Astrocyte of the cerebellum (primary cell): ENCODE measurements around the gene TEX48.

Source experiments
- DNase-seq: peaks from one replicate; pipeline ENCODE4 v3.0.0-alpha.2; 2011; ENCODE audit warnings: low read depth
- H3K4me3 ChIP-seq: 2 replicates; pipeline ENCODE4 v1.5.1; 2011; ENCODE audit warnings: mild to moderate bottlenecking, low read depth, low read length, moderate library complexity
- in situ Hi-C: cut with HindIII; loops from 2 replicates; pipeline ENCODE4 v1.10.0; 2017; ENCODE audit warnings: low sequenced_read_pairs
- TF ChIP-seq, protein P1 (sequence below): IDR thresholded peaks from 2 replicates; pipeline ENCODE4 v1.5.1; 2012; ENCODE audit warnings: low read length, low read depth, moderate library complexity, mild to moderate bottlenecking; ENCODE audit errors: missing control alignments

TEX48 gene

DNA sequence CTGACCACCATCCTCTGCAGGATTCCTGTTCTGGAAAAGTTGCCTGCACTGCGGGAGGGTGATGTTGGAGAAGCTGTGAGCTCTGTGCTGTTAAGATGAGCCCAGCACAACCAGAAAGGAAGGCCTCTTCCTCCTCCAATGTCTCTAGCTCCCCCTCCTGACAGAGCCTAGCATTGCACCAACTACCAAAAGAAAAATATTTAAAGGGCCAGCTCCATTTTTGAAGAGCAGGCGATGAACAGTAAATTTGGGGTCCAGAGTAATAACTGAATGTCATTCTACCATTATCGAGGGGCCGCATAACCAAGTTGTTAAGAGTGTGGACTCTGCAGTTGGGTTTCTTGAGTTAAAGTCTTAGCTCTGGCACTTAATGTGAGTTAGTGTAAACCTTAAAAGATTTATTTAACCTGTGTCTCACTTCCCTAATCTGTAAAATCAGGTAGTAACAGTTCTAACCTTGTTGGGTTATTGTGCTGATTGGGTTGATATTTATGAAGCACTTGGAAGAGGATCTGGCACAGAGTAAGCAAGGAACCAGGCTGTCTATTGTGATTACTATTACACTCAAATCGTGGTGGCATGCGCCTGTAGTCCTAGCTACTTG is 28.3 kb downstream of the TEX48 start:
- DNase-seq: peak; percentile 60
- no peak overlapping the region for H3K4me3 ChIP-seq
- in situ Hi-C loops: loop anchor here (25.0 kb wide), 1 partner anchor 359 kb away; no protein-coding TSS in a partner anchor
- TF ChIP-seq, protein P1, sequence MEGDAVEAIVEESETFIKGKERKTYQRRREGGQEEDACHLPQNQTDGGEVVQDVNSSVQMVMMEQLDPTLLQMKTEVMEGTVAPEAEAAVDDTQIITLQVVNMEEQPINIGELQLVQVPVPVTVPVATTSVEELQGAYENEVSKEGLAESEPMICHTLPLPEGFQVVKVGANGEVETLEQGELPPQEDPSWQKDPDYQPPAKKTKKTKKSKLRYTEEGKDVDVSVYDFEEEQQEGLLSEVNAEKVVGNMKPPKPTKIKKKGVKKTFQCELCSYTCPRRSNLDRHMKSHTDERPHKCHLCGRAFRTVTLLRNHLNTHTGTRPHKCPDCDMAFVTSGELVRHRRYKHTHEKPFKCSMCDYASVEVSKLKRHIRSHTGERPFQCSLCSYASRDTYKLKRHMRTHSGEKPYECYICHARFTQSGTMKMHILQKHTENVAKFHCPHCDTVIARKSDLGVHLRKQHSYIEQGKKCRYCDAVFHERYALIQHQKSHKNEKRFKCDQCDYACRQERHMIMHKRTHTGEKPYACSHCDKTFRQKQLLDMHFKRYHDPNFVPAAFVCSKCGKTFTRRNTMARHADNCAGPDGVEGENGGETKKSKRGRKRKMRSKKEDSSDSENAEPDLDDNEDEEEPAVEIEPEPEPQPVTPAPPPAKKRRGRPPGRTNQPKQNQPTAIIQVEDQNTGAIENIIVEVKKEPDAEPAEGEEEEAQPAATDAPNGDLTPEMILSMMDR: peak; percentile 98

GRCh38 chr9:114652776-114653555 is 29.0 kb downstream of the TEX48 start:
- TF ChIP-seq, protein P1: no peak
- no peak for DNase-seq
- in situ Hi-C loops: loop anchor here (25.0 kb wide), 1 partner anchor 359 kb away; no protein-coding TSS in a partner anchor
- no peak overlapping the region for H3K4me3 ChIP-seq

GRCh38 chr9:114643896-114644295 is 38.1 kb downstream of the TEX48 start:
- TF ChIP-seq, protein P1: no peak
- peak; percentile 32 for DNase-seq
- no peak overlapping the region for H3K4me3 ChIP-seq
- in situ Hi-C loops: no loop called here

- in situ Hi-C loops: no loop called here
- H3K4me3 ChIP-seq: no peak overlapping the region
- no peak for DNase-seq
- TF ChIP-seq, protein P1: no peak
Measured at GRCh38 chr9:114643001-114643400, 39.0 kb downstream of the TEX48 start.

DNA sequence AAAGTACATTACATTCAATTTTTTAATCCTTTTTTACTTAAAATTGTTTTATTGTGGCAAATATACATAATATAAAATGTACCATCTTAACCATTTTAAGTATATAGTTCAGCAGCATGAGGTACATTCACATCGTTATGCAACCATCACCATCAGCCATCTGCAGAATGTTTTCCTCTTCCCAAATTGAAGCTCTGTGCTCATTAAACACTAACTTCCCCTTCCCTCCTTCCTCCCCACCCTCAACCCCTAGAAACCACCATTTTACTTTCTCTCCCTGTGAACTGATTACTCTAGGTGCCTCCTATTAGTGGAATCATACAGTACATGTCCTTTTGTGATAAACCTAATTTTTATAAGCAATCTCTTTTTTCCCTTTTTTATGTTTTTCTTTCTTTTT is 40.0 kb downstream of the TEX48 start:
- TF ChIP-seq, protein P1: no peak
- in situ Hi-C loops: no loop called here
- no peak for DNase-seq
- H3K4me3 ChIP-seq: no peak overlapping the region

- in situ Hi-C loops: no loop called here
- no peak overlapping the region for H3K4me3 ChIP-seq
- TF ChIP-seq, protein P1: no peak
- no peak for DNase-seq
Measured at GRCh38 chr9:114638404-114638803, 43.6 kb downstream of the TEX48 start.
